SK-N-MC (cell line): ENCODE results near the gene TYW1B.
"Not testable (repeated sequence)": the region's sequence is repeated elsewhere in the genome, so short reads cannot be mapped to it uniquely, and the experiment has no call there.

Experiments
- EZH2 ChIP-seq: fragments of 200-600 bp; sonication (generic); IDR thresholded peaks from one replicate; pipeline ENCODE4 v1.6.1; 2017; ENCODE audit warnings: antibody characterized with exemption
- FOXP2 ChIP-seq: optimal IDR thresholded peaks from 2 replicates; pipeline ENCODE3; 2011; ENCODE audit warnings: mild to moderate bottlenecking, moderate library complexity; ENCODE audit not compliant: insufficient read depth; ENCODE audit errors: extremely low read length, control extremely low read depth
- POLR2AphosphoS5 ChIP-seq: IDR thresholded peaks from 2 replicates; pipeline ENCODE4 v1.6.1; 2012; ENCODE audit warnings: mild to moderate bottlenecking, low read depth, low read length, borderline replicate concordance

GRCh38 chr7:72748649-72749048, 79.4 kb downstream of the TYW1B start:
- TF ChIP-seq POLR2AphosphoS5, FOXP2, EZH2: not testable (repeated sequence)
